Endothelial cell of umbilical vein (primary cell): ENCODE results near the gene AP3S1. TPM values are rescaled to one million over a fixed set of nuclear protein-coding genes. Genes with fewer than 3 reads are reported as not detected.

Experiments used
- BruUV-seq: library from RNA; stranded (reverse); fragments of 400-500 nt; replicated peaks from 2 replicates; lab custom pipeline; 2021; lab: Mats Ljungman, UMichigan
- CTCF ChIA-PET: fragments of 300-600, 350-600 bp; sonication (Branson Sonifier 250); formaldehyde crosslinking; loops from one replicate; lab custom pipeline; 2021; ENCODE audit warnings: antibody characterized with exemption, inconsistent platforms; lab: Charles Lee
- POLR2A ChIA-PET: fragments of 300-600, 350-600 bp; sonication (Branson Sonifier 250); formaldehyde crosslinking; loops from one replicate; lab custom pipeline; 2021; ENCODE audit warnings: antibody characterized with exemption, inconsistent platforms; lab: Charles Lee
- DNase-seq: peaks from one replicate; pipeline ENCODE4 v3.0.0-alpha.2; 2011; ENCODE audit warnings: low read depth, low spot score
- FAIRE-seq: peaks from 2 replicates; lab custom pipeline; 2011; peaks lifted over from hg19 to GRCh38; lab: Jason Lieb, UNC
- H2AFZ ChIP-seq: 2 replicates; pipeline ENCODE4 v1.6.0; 2012; ENCODE audit warnings: low read depth, low read length, control low read depth, inconsistent platforms
- H3K27ac ChIP-seq: 2 replicates; pipeline ENCODE4 v1.5.1; 2011; ENCODE audit warnings: low read depth, mild to moderate bottlenecking, control low read depth, low read length, moderate library complexity; ENCODE audit not compliant: insufficient read depth
- H3K27me3 ChIP-seq, 2 experiments: 2 replicates each; pipeline versions ENCODE4 v1.6.0 to v1.6.1; 2011; ENCODE audit warnings: low read length in 2 of 2, mixed read lengths in 1 of 2; ENCODE audit not compliant: control insufficient read depth in 2 of 2, insufficient read depth in 2 of 2
- H3K36me3 ChIP-seq, 2 experiments: 2 replicates in 1 of 2; 3 replicates in 1 of 2; pipeline ENCODE4 v1.5.1; 2011; ENCODE audit warnings: low read length in 2 of 2, mild to moderate bottlenecking in 1 of 2, moderate library complexity in 1 of 2; ENCODE audit not compliant: control insufficient read depth in 2 of 2, insufficient read depth in 2 of 2; ENCODE audit errors: extremely low read depth in 1 of 2
- H3K4me1 ChIP-seq: 3 replicates; pipeline ENCODE4 v1.5.1; 2011; ENCODE audit warnings: mild to moderate bottlenecking, low read length; ENCODE audit not compliant: control insufficient read depth, insufficient read depth; ENCODE audit errors: extremely low read depth
- H3K4me2 ChIP-seq: 2 replicates; pipeline ENCODE4 v1.6.1; 2011; ENCODE audit warnings: low read length, control low read depth, mixed read lengths; ENCODE audit not compliant: insufficient read depth
- H3K4me3 ChIP-seq, 3 experiments: fragments of 200-600 bp in 1 of 3; sonication (generic), shearing (Covaris generic) in 1 of 3; replicated peaks in 1 of 3; 2 replicates each; pipeline ENCODE4 v1.5.1; 2011 to 2016; ENCODE audit warnings: control low read depth in 3 of 3, low read length in 3 of 3, mild to moderate bottlenecking in 2 of 3, inconsistent platforms in 1 of 3, low read depth in 1 of 3, moderate library complexity in 1 of 3; ENCODE audit not compliant: insufficient read depth in 1 of 3
- H3K79me2 ChIP-seq: 2 replicates; pipeline ENCODE4 v1.6.0; 2012; ENCODE audit warnings: low read length, inconsistent platforms; ENCODE audit not compliant: control insufficient read depth, insufficient read depth
- H3K9ac ChIP-seq: replicated peaks from 2 replicates; pipeline ENCODE3; 2011; ENCODE audit warnings: low read length, control low read depth; ENCODE audit not compliant: insufficient read depth; ENCODE audit errors: extremely low read depth
- H3K9me1 ChIP-seq: replicated peaks from 3 replicates; pipeline ENCODE4 v1.6.0; 2011; ENCODE audit warnings: mild to moderate bottlenecking, low read length; ENCODE audit not compliant: control insufficient read depth, insufficient read depth; ENCODE audit errors: extremely low read depth
- H3K9me3 ChIP-seq: replicated peaks from 2 replicates; pipeline ENCODE4 v1.5.1; 2012; ENCODE audit warnings: low read length, inconsistent platforms; ENCODE audit not compliant: control insufficient read depth, insufficient read depth
- H4K20me1 ChIP-seq: replicated peaks from 2 replicates; pipeline ENCODE3; 2011; ENCODE audit warnings: mild to moderate bottlenecking, low read length; ENCODE audit not compliant: control insufficient read depth, insufficient read depth; ENCODE audit errors: extremely low read depth
- CTCF ChIP-seq, 2 donors: IDR thresholded peaks; 1 replicate in 1 of 2; 2 replicates in 1 of 2; pipeline ENCODE4 v1.5.1; 2011; ENCODE audit warnings: low read length in 2 of 2, mild to moderate bottlenecking in 2 of 2, moderate library complexity in 2 of 2, control low read depth in 1 of 2, inconsistent platforms in 1 of 2, low read depth in 1 of 2; ENCODE audit not compliant: insufficient read depth in 1 of 2; ENCODE audit errors: extremely low read depth in 1 of 2
- EZH2 ChIP-seq: IDR thresholded peaks from 2 replicates; pipeline ENCODE4 v1.6.1; 2012; ENCODE audit warnings: borderline replicate concordance, low read depth, mild to moderate bottlenecking, moderate library complexity, low read length, inconsistent platforms; ENCODE audit not compliant: severe bottlenecking
- FOS ChIP-seq: IDR thresholded peaks from 2 replicates; pipeline ENCODE4 v1.6.1; 2011; ENCODE audit warnings: mild to moderate bottlenecking, low read length, moderate library complexity, borderline replicate concordance; ENCODE audit not compliant: insufficient read depth
- GATA2 ChIP-seq: IDR thresholded peaks from 2 replicates; pipeline ENCODE4 v1.7.0; 2011; ENCODE audit warnings: low read depth, mild to moderate bottlenecking, moderate library complexity, mixed read lengths, low read length; ENCODE audit not compliant: insufficient read length, insufficient read depth
- JUN ChIP-seq: IDR thresholded peaks from 2 replicates; pipeline ENCODE4 v1.6.1; 2011; ENCODE audit warnings: borderline replicate concordance, low read depth; ENCODE audit not compliant: insufficient read length, insufficient read depth
- MAX ChIP-seq: IDR thresholded peaks from 2 replicates; pipeline ENCODE4 v1.6.1; 2011; ENCODE audit not compliant: insufficient read depth, insufficient read length
- MYC ChIP-seq: IDR thresholded peaks from one replicate; pipeline ENCODE4 v1.6.1; 2011; ENCODE audit warnings: mild to moderate bottlenecking, low read depth, low read length
- POLR2A ChIP-seq: IDR thresholded peaks from 2 replicates; pipeline ENCODE4 v1.6.1; 2012; ENCODE audit warnings: low read depth, mild to moderate bottlenecking, control low read depth, low read length
- POLR2AphosphoS5 ChIP-seq: IDR thresholded peaks from 2 replicates; pipeline ENCODE4 v1.6.1; 2012; ENCODE audit warnings: low read depth, mild to moderate bottlenecking, control low read depth, low read length, moderate library complexity; ENCODE audit not compliant: insufficient read depth
- dilution Hi-C: fragments of 300-500 bp; cut with MboI; formaldehyde crosslinking; loops from one replicate; pipeline ENCODE4 v1.15.0; 2019; ENCODE audit warnings: low sequenced_read_pairs; ENCODE audit not compliant: extremely low pct_ligation_motif_present
- intact Hi-C: fragments of 100-400 bp; cut with micrococcal nuclease; formaldehyde crosslinking; loops from one replicate; pipeline ENCODE4 v1.10.0; 2022
- polyA plus RNA-seq, 4 experiments: library from polyadenylated mRNA; depleted of rRNA in 3 of 4; stranded (reverse) in 3 of 4; unstranded in 1 of 4; fragments of >200 nt; gene quantifications; 2 replicates each; pipeline versions ENCODE4 v1.2.1 to v1.2.3, GENCODE V29; 2011 to 2012; ENCODE audit warnings: missing spikeins in 1 of 4
- total RNA-seq: library from RNA; stranded (reverse); gene quantifications from 2 replicates; pipeline ENCODE4 v1.2.3, GENCODE V29; 2021

The AP3S1 gene
- total and polyA plus RNA-seq, 2 donors (not counting 3 experiments of a cell fraction or from before 2014, with no cell fraction given): 26.5 to 85.7 TPM

DNA sequence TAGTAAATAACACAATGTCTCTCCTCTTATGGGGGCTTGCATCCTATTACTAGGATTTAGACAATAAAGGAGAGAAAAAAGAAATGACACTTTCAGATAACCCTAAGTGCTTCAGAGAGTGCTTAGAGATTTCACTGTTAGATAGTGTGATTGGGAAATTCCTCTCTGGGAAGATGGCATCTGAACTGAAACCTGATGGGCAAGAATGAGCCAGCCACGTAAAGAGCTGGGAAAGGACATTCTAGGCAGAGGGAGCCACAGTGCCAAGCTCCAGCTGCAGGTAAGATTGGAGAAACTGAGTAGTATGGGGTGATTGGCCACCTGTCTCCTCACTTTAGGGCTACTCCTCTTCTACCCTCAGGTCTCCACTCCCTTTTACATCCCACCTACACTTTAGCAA, 39.8 kb upstream of the AP3S1 start:
- Histone ChIP-seq H3K36me3 (no peaks in the 10 kb centered on the region), H3K9ac (no peak overlapping the region), H3K27me3 (peaks cover 0 to 2% of the 10 kb centered on the region in 2 experiments), H3K9me3 (no peaks in the 10 kb centered on the region), H3K4me1 (no peaks in the 10 kb centered on the region), H2AFZ (no peak overlapping the region), H3K79me2 (no peaks in the 10 kb centered on the region), H3K4me3 (no peak overlapping the region), H3K27ac (no peak overlapping the region), H3K4me2 (no peak overlapping the region), H3K9me1 (no peaks in the 10 kb centered on the region), H4K20me1 (no peaks in the 10 kb centered on the region)
- ChIA-PET POLR2A (no interaction called here), CTCF (interaction anchor here (0.6 kb wide), 1 partner anchor 19 kb away, joined by 3 read pairs; no protein-coding TSS in a partner anchor)
- DNase-seq (no peak), FAIRE-seq (no peak)
- TF ChIP-seq MYC: no peak
- TF ChIP-seq FOS: no peak
- no peak for TF ChIP-seq GATA2
- no peak for TF ChIP-seq CTCF (IDR thresholded peaks at IDR 0.05; ENCODE audit: extremely low read depth in 1 of 2, insufficient read depth in 1 of 2, low read depth in 1 of 2, low read length in 2 of 2)
- no peak for TF ChIP-seq EZH2
- no peak for TF ChIP-seq POLR2A
- no peak for TF ChIP-seq POLR2AphosphoS5
- TF ChIP-seq MAX: no peak
- no peak for TF ChIP-seq JUN
- dilution Hi-C loops (no loop called here), intact Hi-C loops (no loop called here)
- no TSS peak for BruUV-seq
